IMR-90 (cell line): ENCODE measurements around the gene GPR132. TPM values are rescaled to one million over a fixed set of nuclear protein-coding genes. Genes with fewer than 3 reads are reported as not detected.

ENCODE experiments used
- ATAC-seq: fragments of 200-7000 bp; cut with Tn5 transposase; 2 replicates; pipeline ENCODE4 v1.9.1; 2020; ENCODE audit warnings: low read depth, mild to moderate bottlenecking, moderate library complexity
- BruUV-seq: library from RNA; stranded (reverse); fragments of 400-500 nt; replicated peaks from 2 replicates; lab custom pipeline; 2021; lab: Mats Ljungman, UMichigan
- CTCF ChIA-PET: fragments of 300-600 bp; formaldehyde crosslinking; extraction: SDS; loops from one replicate; lab custom pipeline; 2021; ENCODE audit warnings: antibody characterized with exemption; lab: Yijun Ruan, JAX
- POLR2A ChIA-PET: fragments of 300-600 bp; sonication (Branson Sonifier 250); formaldehyde crosslinking; loops from one replicate; lab custom pipeline; 2022; ENCODE audit warnings: antibody characterized with exemption; ENCODE audit not compliant: unreplicated experiment; lab: Charles Lee
- DNase-seq: peaks from one replicate; pipeline ENCODE4 v3.0.0; 2013
- H2AFZ ChIP-seq: replicated peaks from 2 replicates; pipeline ENCODE3; 2013; ENCODE audit warnings: low read length, mild to moderate bottlenecking; ENCODE audit not compliant: poor library complexity
- H2AK5ac ChIP-seq: 2 replicates; pipeline ENCODE4 v1.6.1; 2013; ENCODE audit warnings: low read depth, low read length, inconsistent platforms
- H2AK9ac ChIP-seq: replicated peaks from 2 replicates; pipeline ENCODE3; 2013; ENCODE audit warnings: mild to moderate bottlenecking, low read depth, low read length, moderate library complexity; ENCODE audit not compliant: poor library complexity
- H2BK120ac ChIP-seq: 2 replicates; pipeline ENCODE4 v1.6.1; 2013; ENCODE audit warnings: low read depth, low read length, inconsistent platforms
- H2BK15ac ChIP-seq: 3 replicates; pipeline ENCODE4 v1.6.1; 2013; ENCODE audit warnings: low read depth, low read length, inconsistent platforms
- H2BK20ac ChIP-seq: 2 replicates; pipeline ENCODE4 v1.6.1; 2013; ENCODE audit warnings: low read depth, mild to moderate bottlenecking, inconsistent platforms, low read length, moderate library complexity
- H2BK5ac ChIP-seq: 2 replicates; pipeline ENCODE4 v1.6.1; 2013; ENCODE audit warnings: mild to moderate bottlenecking, low read depth, low read length, inconsistent platforms; ENCODE audit not compliant: poor library complexity, severe bottlenecking
- H3K14ac ChIP-seq: replicated peaks from 2 replicates; pipeline ENCODE4 v1.6.1; 2013; ENCODE audit warnings: low read depth, low read length, inconsistent platforms
- H3K18ac ChIP-seq: 2 replicates; pipeline ENCODE4 v1.6.1; 2013; ENCODE audit warnings: low read depth, low read length, control low read depth
- H3K23ac ChIP-seq: 2 replicates; pipeline ENCODE4 v1.6.1; 2013; ENCODE audit warnings: low read depth, low read length, inconsistent platforms
- H3K27ac ChIP-seq: 2 replicates; pipeline ENCODE4 v1.5.1; 2013; ENCODE audit warnings: mild to moderate bottlenecking, control low read depth, low read length; ENCODE audit not compliant: insufficient read depth
- H3K27me3 ChIP-seq: 2 replicates; pipeline ENCODE4 v1.6.1; 2013; ENCODE audit warnings: low read length; ENCODE audit not compliant: control insufficient read depth, insufficient read depth
- H3K36me3 ChIP-seq: 2 replicates; pipeline ENCODE4 v1.6.1; 2013; ENCODE audit warnings: low read length, mixed read lengths; ENCODE audit not compliant: control insufficient read depth, insufficient read depth
- H3K4ac ChIP-seq: 2 replicates; pipeline ENCODE4 v1.6.1; 2013; ENCODE audit warnings: low read depth, low read length, inconsistent platforms
- H3K4me1 ChIP-seq: 2 replicates; pipeline ENCODE4 v1.6.1; 2013; ENCODE audit warnings: low read length, mixed read lengths; ENCODE audit not compliant: control insufficient read depth, insufficient read depth
- H3K4me2 ChIP-seq: 2 replicates; pipeline ENCODE4 v1.6.1; 2013; ENCODE audit warnings: low read depth, mild to moderate bottlenecking, control low read depth, low read length, moderate library complexity
- H3K4me3 ChIP-seq: 2 replicates; pipeline ENCODE4 v1.5.1; 2013; ENCODE audit warnings: low read depth, mild to moderate bottlenecking, control low read depth, low read length, moderate library complexity; ENCODE audit not compliant: insufficient read depth
- H3K56ac ChIP-seq: 2 replicates; pipeline ENCODE4 v1.6.1; 2013; ENCODE audit warnings: low read length, inconsistent platforms; ENCODE audit not compliant: insufficient read depth; ENCODE audit errors: extremely low read depth
- H3K79me1 ChIP-seq, 2 experiments: 2 replicates each; pipeline ENCODE4 v1.6.1; 2013; ENCODE audit warnings: low read length in 2 of 2, inconsistent platforms in 1 of 2, low read depth in 1 of 2
- H3K9ac ChIP-seq: 2 replicates; pipeline ENCODE4 v1.6.1; 2013; ENCODE audit warnings: low read depth, low read length, control low read depth
- H3K9me1 ChIP-seq: 2 replicates; pipeline ENCODE4 v1.6.1; 2013; ENCODE audit warnings: low read length, inconsistent platforms; ENCODE audit not compliant: insufficient read depth
- H3K9me3 ChIP-seq: 2 replicates; pipeline ENCODE4 v1.6.1; 2013; ENCODE audit warnings: low read length; ENCODE audit not compliant: control insufficient read depth, insufficient read depth
- H4K20me1 ChIP-seq: 2 replicates; pipeline ENCODE4 v1.6.1; 2013; ENCODE audit warnings: low read length, inconsistent platforms; ENCODE audit not compliant: insufficient read depth
- H4K5ac ChIP-seq: 2 replicates; pipeline ENCODE4 v1.6.1; 2013; ENCODE audit warnings: mild to moderate bottlenecking, low read depth, low read length, control low read depth
- H4K8ac ChIP-seq, 2 experiments: 2 replicates each; pipeline ENCODE4 v1.6.1; 2013; ENCODE audit warnings: low read depth in 2 of 2, low read length in 2 of 2, control low read depth in 1 of 2, inconsistent platforms in 1 of 2
- H4K91ac ChIP-seq: 2 replicates; pipeline ENCODE4 v1.6.1; 2013; ENCODE audit warnings: low read depth, low read length, inconsistent platforms; ENCODE audit not compliant: insufficient read depth
- CHD1 ChIP-seq: IDR thresholded peaks from 2 replicates; pipeline ENCODE4 v1.6.1; 2012; ENCODE audit warnings: low read depth, low read length, improper control_type of control experiment
- MAZ ChIP-seq: IDR thresholded peaks from 2 replicates; pipeline ENCODE4 v1.6.1; 2012; ENCODE audit warnings: low read depth, mild to moderate bottlenecking, low read length, improper control_type of control experiment, moderate library complexity, borderline replicate concordance
- RFX5 ChIP-seq: IDR thresholded peaks from 2 replicates; pipeline ENCODE4 v1.8.0; 2012; ENCODE audit warnings: low read depth, mild to moderate bottlenecking, low read length, moderate library complexity
- SMC3 ChIP-seq: fragments of 150-350 bp; IDR thresholded peaks from 2 replicates; pipeline ENCODE4 v1.6.1; 2016; ENCODE audit warnings: low read depth, mild to moderate bottlenecking, antibody characterized with exemption, low read length, moderate library complexity
- WGBS, 2 experiments: methylation state at CpG; one replicate each; pipeline versions ENCODE4 v1.1.5 to v1.1.7; 2013; ENCODE audit warnings: missing lambda C conversion rate in 2 of 2; ENCODE audit not compliant: insufficient read length in 1 of 2; ENCODE audit errors: extremely low coverage in 2 of 2; 5-methylcytosine and 5-hydroxymethylcytosine counted together
- dilution Hi-C: fragments of 300-500 bp; cut with HindIII; formaldehyde crosslinking; loops from one replicate; pipeline ENCODE4 v1.14.3; 2018; ENCODE audit warnings: low sequenced_read_pairs; ENCODE audit not compliant: unreplicated experiment
- in situ Hi-C: fragments of 300-500 bp; cut with MboI; formaldehyde crosslinking; loops from 3 replicates; pipeline ENCODE4 v1.14.3; 2019; ENCODE audit warnings: low sequenced_read_pairs, inconsistent platforms, mixed read lengths
- intact Hi-C: fragments of 100-400 bp; cut with micrococcal nuclease; formaldehyde crosslinking; loops from 2 replicates; pipeline ENCODE4 v1.10.0; 2022
- polyA plus RNA-seq, 3 experiments: library from polyadenylated mRNA; depleted of rRNA; stranded (reverse); fragments of >200 nt; gene quantifications; 2 replicates each; pipeline ENCODE4 v1.2.3, GENCODE V29; 2012; ENCODE audit warnings: low replicate concordance in 1 of 3
- total RNA-seq: library from RNA; depleted of rRNA; stranded (reverse); fragments of >200 nt; gene quantifications from 2 replicates; pipeline ENCODE4 v1.2.3, GENCODE V29; 2012

Gene GPR132
- total and polyA plus RNA-seq, 2 of the 4 experiments (the other 2 are of a cell fraction), result under 0.01 to 0.10 TPM

DNA sequence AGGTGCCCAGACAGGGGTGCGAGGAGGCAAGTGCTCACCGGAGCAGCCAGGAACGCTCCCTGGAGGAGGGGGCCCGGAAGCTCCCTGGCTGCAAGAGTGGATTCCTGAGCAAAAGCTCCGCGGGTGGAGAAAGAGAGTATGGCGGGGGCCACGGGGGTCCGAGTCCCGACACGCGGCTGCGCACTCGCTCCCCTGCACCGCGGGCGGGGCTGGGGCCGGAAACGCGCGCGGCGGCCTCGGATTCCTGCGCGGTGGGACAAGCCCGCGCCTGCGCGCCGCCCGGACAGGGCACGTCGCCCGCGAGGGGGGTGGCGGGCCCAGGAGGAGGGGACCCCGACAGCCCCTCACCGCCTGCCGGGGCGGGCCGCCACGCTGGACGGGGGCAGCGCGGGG, 27.8 kb upstream of the GPR132 start:
- Histone ChIP-seq H3K79me1 (peaks cover 0 to 35% of the 10 kb centered on the region in 2 experiments; a peak in 3 of 4 replicates), H4K5ac (peak overlapping the region; percentile 98), H3K14ac (peak overlapping the region; percentile 92), H3K4ac (peak overlapping the region; percentile 98), H3K4me1 (peaks cover 31% of the 10 kb centered on the region), H3K9me3 (no peaks in the 10 kb centered on the region), H3K4me2 (peak overlapping the region; percentile 95), H2BK15ac (no peak overlapping the region; the same call in 2 of the 3 replicates), H3K18ac (peak overlapping the region; percentile 84), H3K56ac (peak overlapping the region; percentile 87; the same call in 1 of the 2 replicates), H3K4me3 (peak overlapping the region; percentile 90), H2AFZ (peak overlapping the region; percentile 95), H4K91ac (peak overlapping the region; percentile 95), H2AK9ac (peak overlapping the region; percentile 99), H2BK120ac (peak overlapping the region; percentile 59), H4K8ac (peak overlapping the region; percentile 98 to 99), H3K23ac (peak overlapping the region; percentile 84; the same call in 1 of the 2 replicates), H3K9me1 (peaks cover 19% of the 10 kb centered on the region), H3K27ac (peak overlapping the region; percentile 88), H2BK5ac (peak overlapping the region; percentile 78), H3K9ac (peak overlapping the region; percentile 87), H4K20me1 (no peaks in the 10 kb centered on the region), H3K27me3 (no peaks in the 10 kb centered on the region), H2AK5ac (peak overlapping the region; percentile 99), H2BK20ac (no peak overlapping the region), H3K36me3 (no peaks in the 10 kb centered on the region)
- intact Hi-C loops, result loop anchor here (5.0 kb wide), 1 partner anchor 89 kb away; the partner anchor contains the start of gene NUDT14
- WGBS, 2 experiments, result 1% methylated on average over 22 of the region's 46 CpGs; no CpG with 5 or more reads in 1 of the 2 experiments
- in situ Hi-C loops, result loop anchor here (10.0 kb wide), 1 partner anchor 262 kb away; no protein-coding TSS in a partner anchor
- DNase-seq (peak; percentile 58), ATAC-seq (peak; percentile 65)
- TF ChIP-seq CHD1 (no peak), SMC3 (no peak), RFX5 (no peak), MAZ (peak; percentile 85)
- dilution Hi-C loops, result no loop called here
- BruUV-seq, result no TSS peak
- CTCF ChIA-PET, result no interaction called here
- POLR2A ChIA-PET, result no interaction called here
